ENCODE data around the gene NR0B2. TPM values are rescaled to one million over a fixed set of nuclear protein-coding genes. Genes with fewer than 3 reads are reported as not detected.
"Not testable (repeated sequence)": the region's sequence is repeated elsewhere in the genome, so short reads cannot be mapped to it uniquely, and the experiment has no call there.

NR0B2 gene, protein sequence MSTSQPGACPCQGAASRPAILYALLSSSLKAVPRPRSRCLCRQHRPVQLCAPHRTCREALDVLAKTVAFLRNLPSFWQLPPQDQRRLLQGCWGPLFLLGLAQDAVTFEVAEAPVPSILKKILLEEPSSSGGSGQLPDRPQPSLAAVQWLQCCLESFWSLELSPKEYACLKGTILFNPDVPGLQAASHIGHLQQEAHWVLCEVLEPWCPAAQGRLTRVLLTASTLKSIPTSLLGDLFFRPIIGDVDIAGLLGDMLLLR
- total RNA-seq (2014; rRNA removed; shearing (Covaris generic)), result not detected in 2 replicates
- polyA plus RNA-seq (2015; cell fraction: cytosol; rRNA removed), result not detected in 2 replicates
- polyA plus RNA-seq (2015; cell fraction: nucleus; rRNA removed), result not detected in 2 replicates

DNA sequence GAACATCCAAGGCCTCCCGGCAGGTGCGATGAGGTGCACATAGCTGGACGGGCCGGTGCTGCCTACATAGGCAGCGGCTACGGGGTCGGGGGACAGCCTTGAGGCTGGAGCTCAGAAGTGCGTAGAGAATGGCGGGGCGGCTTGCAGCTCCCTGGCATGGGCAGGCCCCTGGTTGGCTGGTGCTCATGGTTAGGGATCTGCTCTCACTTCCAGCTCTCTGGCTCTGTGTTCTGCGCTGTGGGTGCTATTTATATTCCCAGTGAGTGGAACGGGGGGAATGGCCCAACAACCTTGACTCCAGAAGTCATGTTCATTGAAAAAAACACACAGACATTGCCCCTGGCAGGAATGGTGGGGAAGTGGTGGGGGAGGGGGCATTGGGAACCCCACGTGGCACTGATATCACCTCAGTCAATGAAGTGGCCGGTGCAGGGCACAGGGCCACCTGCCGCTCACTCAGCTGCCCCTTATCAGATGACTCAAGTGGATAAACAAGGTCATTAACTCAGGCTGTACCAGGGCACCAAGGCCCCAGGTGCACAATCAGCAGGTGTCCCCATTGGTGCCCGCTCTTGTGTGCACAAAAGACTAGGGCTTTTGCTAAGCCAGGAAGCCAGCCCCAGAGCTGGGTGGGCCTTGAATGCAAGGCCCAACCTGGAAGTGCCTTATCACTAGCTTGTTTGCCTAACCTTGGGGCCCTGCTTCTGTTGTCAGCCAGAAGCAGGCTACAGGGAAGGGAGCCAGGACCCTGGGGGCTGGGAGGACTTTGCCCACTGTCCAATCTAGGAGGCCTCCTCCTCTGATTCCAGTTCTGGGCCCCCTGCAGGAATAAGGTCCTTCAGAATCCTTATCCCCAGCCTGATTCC is at the start of gene NR0B2:
Gene NR0B2, minus strand, starts transcription at position 222 of the 866 bp plus-strand sequence. Its CDS starts 35 bp downstream, at position 187.
- in situ Hi-C loops (cut with HindIII; ENCODE audit: low pct_unique_long_range_greater_than_20kb, low sequenced_read_pairs), result no loop called here
- no peak for DNase-seq (ENCODE audit: low read depth, low spot score)

GRCh38 chr1:26961826-26962225 is 48.1 kb upstream of the NR0B2 start:
- DNase-seq (ENCODE audit: low read depth, low spot score), result no peak
- in situ Hi-C loops (cut with HindIII; ENCODE audit: low pct_unique_long_range_greater_than_20kb, low sequenced_read_pairs), result no loop called here

- in situ Hi-C loops (cut with HindIII; ENCODE audit: low pct_unique_long_range_greater_than_20kb, low sequenced_read_pairs), result no loop called here
- no peak for DNase-seq (ENCODE audit: low read depth, low spot score)
Observed at GRCh38 chr1:26960625-26960966, 46.8 kb upstream of the NR0B2 start.

DNA sequence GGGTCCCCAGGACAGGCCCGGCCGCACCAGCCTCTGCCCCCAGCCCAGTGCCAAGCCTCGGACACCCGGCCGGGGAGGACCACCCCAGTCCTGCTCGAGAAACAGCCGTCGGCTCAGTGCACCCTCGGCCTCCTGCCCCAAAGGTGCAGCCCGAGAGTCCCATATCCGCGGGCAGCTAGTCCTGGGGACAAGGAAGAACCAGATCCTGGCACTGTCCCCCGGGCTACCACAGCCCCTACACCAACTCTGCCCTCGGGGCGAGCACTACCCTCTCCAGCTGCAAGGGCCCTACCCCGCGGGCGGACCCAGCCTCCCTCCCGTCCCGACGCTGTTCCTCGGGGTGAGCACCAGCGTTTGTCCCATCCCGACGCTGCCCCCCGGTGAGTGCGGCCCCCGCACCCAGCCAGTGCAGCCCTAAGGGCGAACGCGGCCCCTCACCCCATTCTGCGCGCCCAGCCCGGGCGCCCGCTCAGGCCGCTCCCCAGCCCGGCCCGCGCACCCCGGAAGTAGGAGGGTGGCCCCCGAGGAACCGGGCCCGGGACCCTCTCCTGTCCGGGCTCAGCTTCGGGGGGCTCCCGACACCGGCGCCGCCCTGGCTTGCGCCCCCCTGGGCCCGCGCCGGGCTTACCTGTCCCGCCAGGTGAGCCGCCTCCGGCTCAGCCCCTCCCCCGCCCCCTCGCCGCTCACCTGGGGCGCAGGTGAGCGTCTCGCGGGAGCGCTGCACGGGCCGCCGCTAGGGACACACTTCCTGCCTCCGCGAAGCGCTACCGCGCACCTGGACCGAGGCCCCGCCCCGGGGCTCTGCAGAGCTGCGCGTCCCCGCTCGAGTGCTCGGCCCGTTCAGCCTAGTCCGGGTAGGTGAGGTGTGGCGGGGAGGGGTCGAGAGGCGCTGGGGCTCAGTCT is 46.2 kb upstream of the NR0B2 start, which contains the start of gene KDF1:
Gene KDF1, minus strand, starts transcription at position 747 of the 903 bp plus-strand sequence. CDS start 8,088 bp downstream, outside the sequence.
- in situ Hi-C loops (cut with HindIII; ENCODE audit: low pct_unique_long_range_greater_than_20kb, low sequenced_read_pairs), result no loop called here
- no peak for DNase-seq (ENCODE audit: low read depth, low spot score)

DNA sequence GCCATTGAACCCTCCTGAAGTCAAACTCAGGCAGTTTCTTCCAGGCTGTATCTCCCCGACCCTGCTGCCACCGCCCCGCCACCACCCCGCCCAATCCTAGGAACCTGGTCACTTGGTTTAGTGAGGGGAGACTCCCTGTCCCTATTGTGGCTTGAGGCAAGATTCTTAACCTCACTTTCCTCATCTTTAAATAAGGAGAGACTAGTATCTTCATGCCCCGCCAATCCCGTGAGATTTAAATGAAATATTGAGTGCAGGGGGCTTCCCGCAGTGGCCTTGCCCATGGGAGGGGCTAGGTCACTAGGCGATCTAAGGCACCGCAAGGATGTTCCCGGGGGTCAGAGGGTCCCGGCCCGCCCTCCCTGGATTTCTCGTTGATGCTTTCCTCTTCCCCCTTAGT is 45.5 kb upstream of the NR0B2 start:
- in situ Hi-C loops (cut with HindIII; ENCODE audit: low pct_unique_long_range_greater_than_20kb, low sequenced_read_pairs), result no loop called here

GRCh38 chr1:26957306-26957705 is 43.5 kb upstream of the NR0B2 start:
- in situ Hi-C loops (cut with HindIII; ENCODE audit: low pct_unique_long_range_greater_than_20kb, low sequenced_read_pairs), result no loop called here
- no peak for DNase-seq (ENCODE audit: low read depth, low spot score)

More for the DNA sequence above, 45.5 kb upstream of the NR0B2 start:
- no peak for DNase-seq (ENCODE audit: low read depth, low spot score)

GRCh38 chr1:26956321-26956720 is 42.5 kb upstream of the NR0B2 start:
- in situ Hi-C loops (cut with HindIII; ENCODE audit: low pct_unique_long_range_greater_than_20kb, low sequenced_read_pairs), result no loop called here
- DNase-seq (ENCODE audit: low read depth, low spot score), result no peak

DNA sequence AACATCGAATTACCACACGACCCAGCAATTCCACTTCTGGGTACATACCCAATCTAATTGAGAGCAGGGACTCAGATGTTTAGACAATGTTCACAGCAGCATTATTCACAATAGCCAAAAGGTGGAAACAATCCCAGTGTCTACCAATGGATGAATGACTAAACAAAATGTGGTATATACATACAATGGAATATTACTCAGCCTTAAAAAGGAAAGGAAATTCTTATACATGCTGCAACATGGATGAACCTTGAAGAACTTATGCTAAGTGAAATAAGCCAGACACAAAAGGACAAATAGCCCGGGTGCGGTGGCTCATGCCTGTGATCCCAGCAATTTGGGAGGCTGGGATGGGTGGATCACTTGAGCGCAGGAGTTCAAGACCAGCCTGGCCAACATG is 39.6 kb upstream of the NR0B2 start:
- no peak for DNase-seq (ENCODE audit: low read depth, low spot score)
- in situ Hi-C loops (cut with HindIII; ENCODE audit: low pct_unique_long_range_greater_than_20kb, low sequenced_read_pairs), result no loop called here

- DNase-seq (ENCODE audit: low read depth, low spot score), result no peak
- in situ Hi-C loops (cut with HindIII; ENCODE audit: low pct_unique_long_range_greater_than_20kb, low sequenced_read_pairs), result no loop called here
Observed at GRCh38 chr1:26951821-26952497, 38.2 kb upstream of the NR0B2 start.

DNA sequence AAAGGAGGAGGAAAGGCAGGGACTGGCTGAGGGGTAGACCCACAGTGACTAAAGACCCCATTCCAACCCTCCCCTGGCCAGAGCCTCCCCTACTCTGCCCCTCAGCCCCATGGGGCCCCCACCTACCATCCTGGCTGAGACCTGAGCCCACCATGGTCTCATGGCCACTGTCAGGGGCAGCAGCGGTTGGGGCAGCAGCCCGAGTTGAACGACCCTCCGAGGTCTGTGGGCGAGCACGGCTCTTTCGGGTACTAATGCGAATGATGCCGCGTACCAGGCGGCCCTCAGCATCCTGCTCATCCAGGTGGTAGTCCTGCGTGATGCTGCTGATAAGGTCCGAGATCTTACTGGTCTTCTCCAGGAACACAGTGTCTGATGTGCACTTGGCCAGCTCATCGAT is 37.4 kb upstream of the NR0B2 start:
- no peak for DNase-seq (ENCODE audit: low read depth, low spot score)
- in situ Hi-C loops (cut with HindIII; ENCODE audit: low pct_unique_long_range_greater_than_20kb, low sequenced_read_pairs), result no loop called here

DNA sequence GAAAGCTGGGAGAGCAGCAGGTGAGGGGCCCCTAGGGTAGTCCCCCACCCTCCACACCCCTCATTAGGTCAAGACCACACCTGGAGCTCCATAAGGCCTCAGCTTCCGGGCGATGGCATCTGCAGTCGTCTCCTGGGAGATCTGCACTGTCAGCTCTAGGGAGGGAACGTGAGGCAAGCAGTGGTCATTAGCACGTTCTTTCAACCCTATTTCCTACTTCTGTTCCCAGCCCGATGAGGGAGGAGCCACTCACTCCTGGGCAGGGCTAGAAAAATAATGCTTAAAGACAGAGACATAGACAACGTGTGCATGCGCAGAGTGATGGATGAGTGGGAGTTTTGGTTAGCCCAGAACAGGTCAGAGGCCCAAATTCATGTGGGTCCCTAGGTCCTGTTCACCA is 36.8 kb upstream of the NR0B2 start:
- in situ Hi-C loops (cut with HindIII; ENCODE audit: low pct_unique_long_range_greater_than_20kb, low sequenced_read_pairs), result no loop called here
- DNase-seq (ENCODE audit: low read depth, low spot score), result no peak

DNA sequence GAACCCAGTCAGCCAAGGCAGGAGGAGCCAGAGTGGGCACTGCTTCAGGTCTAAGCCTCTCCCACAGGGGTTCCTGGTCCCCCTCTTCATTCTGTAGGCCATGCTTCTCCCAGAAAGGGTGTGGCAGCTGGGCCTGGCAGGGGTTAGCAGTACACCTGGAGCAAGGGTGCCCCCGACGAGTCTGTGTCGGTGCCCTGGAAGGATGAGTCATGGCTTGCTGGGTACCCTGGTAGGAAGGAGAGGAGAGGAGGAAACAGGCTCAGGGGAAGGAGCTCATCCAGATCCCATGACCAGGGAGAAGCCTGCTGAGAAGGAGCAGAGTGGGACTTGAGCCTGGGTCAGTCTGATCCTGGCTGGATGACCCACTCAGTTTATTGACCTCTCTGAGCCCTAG is 36.1 kb upstream of the NR0B2 start:
- in situ Hi-C loops (cut with HindIII; ENCODE audit: low pct_unique_long_range_greater_than_20kb, low sequenced_read_pairs), result no loop called here
- DNase-seq (ENCODE audit: low read depth, low spot score), result no peak

DNA sequence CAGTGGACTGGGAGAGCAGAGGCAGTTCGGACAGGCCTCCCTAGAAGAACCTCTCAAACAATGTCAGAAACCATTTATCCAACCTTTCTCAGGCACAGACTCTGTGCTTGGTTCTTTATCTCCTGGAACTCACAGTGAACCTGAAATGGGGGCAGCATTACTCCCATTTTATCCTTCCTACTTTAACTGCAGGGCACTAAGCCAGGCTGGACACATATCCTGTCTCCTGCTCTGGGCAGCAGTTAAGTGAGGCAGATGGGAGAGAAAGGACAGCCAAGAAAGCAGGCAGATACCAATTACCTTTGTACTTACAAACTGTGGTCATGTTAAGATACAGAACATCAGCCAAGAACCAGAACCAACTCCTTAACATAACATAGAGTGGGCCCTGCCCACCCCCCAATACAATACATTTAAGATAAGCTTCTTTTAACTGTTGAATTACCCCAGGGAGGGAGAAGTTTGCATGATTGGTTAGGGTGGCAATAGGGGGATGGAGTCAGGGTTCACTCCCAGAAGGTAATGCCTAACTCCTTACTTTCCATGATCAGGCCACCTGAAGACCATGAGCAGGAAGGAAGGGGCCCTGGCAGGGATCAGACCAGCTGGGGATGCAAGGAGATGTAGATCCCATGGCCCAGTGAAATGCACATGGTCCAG is 35.6 kb upstream of the NR0B2 start:
- in situ Hi-C loops (cut with HindIII; ENCODE audit: low pct_unique_long_range_greater_than_20kb, low sequenced_read_pairs), result no loop called here
- DNase-seq (ENCODE audit: low read depth, low spot score), result no peak

DNA sequence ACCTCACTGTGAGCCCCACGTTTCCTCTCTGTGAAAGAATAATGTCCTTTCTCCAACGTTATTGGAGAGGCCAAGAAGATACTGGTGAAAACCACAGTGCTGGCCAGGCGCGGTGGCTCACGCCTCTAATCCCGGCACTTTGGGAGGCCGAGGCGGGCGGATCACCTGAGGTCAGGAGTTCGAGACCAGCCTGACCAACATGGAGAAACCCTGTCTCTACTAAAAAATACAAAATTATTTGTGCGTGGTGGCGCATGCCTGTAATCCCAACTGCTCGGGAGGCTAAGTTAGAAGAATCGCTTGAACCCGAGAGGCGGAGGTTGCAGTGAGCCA is 34.9 kb upstream of the NR0B2 start:
- DNase-seq (ENCODE audit: low read depth, low spot score); in situ Hi-C loops (cut with HindIII; ENCODE audit: low pct_unique_long_range_greater_than_20kb, low sequenced_read_pairs): not testable (repeated sequence)

DNA sequence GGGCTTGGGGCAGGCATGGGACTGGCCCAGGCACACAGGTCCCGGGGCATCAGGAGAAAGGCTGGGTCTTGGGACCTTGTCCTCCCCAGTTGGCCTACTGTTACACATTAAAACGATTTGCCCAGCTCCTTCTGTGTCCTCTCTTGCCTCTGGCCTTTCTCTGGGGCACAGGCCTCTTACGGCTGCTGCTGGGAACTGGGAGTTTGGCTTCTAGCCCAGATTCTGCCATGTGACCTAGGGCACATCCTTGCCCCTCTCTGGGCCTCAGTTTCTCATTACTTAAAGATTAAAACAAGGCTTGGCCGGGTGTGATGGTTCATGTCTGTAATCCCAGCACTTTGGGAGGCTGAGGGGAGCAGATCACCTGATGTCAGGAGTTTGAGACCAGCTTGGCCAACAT is 32.5 kb upstream of the NR0B2 start:
- DNase-seq (ENCODE audit: low read depth, low spot score), result no peak
- in situ Hi-C loops (cut with HindIII; ENCODE audit: low pct_unique_long_range_greater_than_20kb, low sequenced_read_pairs), result no loop called here

DNA sequence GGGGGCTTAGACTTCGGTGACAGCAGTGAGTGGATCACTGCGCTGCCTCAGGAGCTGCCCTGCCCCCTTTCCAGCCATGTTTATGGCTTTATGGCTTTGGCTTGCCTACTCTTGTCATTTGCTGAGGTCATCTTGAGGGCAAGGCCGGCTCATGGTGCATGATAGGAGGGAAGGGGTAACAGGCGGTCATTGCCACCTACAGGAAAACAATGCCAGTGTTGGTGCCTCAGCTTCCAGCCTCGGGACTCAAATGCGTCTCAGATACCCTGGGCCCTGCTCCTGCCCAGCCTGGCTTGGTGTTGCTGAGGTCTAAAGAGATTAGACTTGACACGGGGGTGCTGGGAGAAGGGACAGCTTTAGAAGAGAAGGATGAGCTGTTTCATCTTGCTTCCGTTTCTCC is 32.0 kb upstream of the NR0B2 start:
- DNase-seq (ENCODE audit: low read depth, low spot score), result no peak
- in situ Hi-C loops (cut with HindIII; ENCODE audit: low pct_unique_long_range_greater_than_20kb, low sequenced_read_pairs), result no loop called here

DNA sequence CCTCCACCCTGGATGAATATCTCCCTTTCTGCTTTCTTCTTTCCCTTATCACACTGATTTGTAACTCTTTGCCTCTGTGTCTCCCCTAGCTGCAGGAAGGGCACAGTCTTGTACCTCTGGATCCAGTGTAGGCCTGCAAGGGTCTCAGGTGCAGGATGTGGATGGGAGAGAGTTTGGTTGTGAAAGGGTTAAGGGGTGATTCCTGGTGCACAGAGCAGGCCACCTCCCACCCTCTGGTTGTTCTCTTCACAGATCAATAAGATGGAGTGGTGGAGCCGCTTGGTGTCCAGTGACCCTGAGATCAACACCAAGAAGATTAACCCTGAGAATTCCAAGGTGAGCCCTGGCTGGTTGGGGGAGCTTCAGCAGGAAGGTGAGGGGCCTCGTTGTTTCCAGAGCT is 31.4 kb upstream of the NR0B2 start:
- in situ Hi-C loops (cut with HindIII; ENCODE audit: low pct_unique_long_range_greater_than_20kb, low sequenced_read_pairs), result no loop called here
- no peak for DNase-seq (ENCODE audit: low read depth, low spot score)

Measured in SK-MEL-5 (cell line).